ENCODE results near the gene TLE5. TPM values are rescaled to one million over a fixed set of nuclear protein-coding genes. Genes with fewer than 3 reads are reported as not detected.
A peak's percentile ranks its signal among the peaks of the same experiment; 100 is the strongest.

Gene TLE5
- total RNA-seq, 3 donors from 2014 or later (not counting 1 experiment from before 2014, with no cell fraction given), result 943 to 1,012 (median 968) TPM

- Mint-ChIP-seq H3K9me3 (no peaks in the 10 kb centered on the region), H3K27me3 (ENCODE audit: low read depth in 2 of 2) (no peaks in the 10 kb centered on the region), H3K4me3 (peak overlapping the region; percentile 86), H3K4me1 (peaks cover 13 to 57% of the 10 kb centered on the region in 2 donors), H3K36me3 (no peaks in the 10 kb centered on the region), H3K27ac (peak overlapping the region; percentile 80 to 85)
- Histone ChIP-seq H3K4me3 (ENCODE audit: low read length) (peak overlapping the region; percentile 40), H3K4me1 (ENCODE audit: control insufficient read depth, insufficient read depth, low read length) (peaks cover 58% of the 10 kb centered on the region), H3K27me3 (ENCODE audit: control insufficient read depth, insufficient read depth, low read length) (no peaks in the 10 kb centered on the region), H3K27ac (ENCODE audit: low read length) (peak overlapping the region; percentile 67), H3K9me3 (ENCODE audit: control insufficient read depth, insufficient read depth, low read length) (no peaks in the 10 kb centered on the region), H3K36me3 (ENCODE audit: control insufficient read depth, insufficient read depth, low read length) (peaks cover 41% of the 10 kb centered on the region)
- intact Hi-C loops (cut with micrococcal nuclease), result no loop called here
- ATAC-seq (peak in 1 of 3 donors; percentile 1), DNase-seq (no peak)
- no peak for TF ChIP-seq CTCF (IDR thresholded peaks at IDR 0.05)
- 9% methylated on average over 3 of the region's 4 CpGs for WGBS (ENCODE audit: insufficient coverage)
These were observed 1.5 kb downstream of the TLE5 start for GRCh38 chr19:3060857-3061181.

GRCh38 chr19:3059653-3060052 is 2.6 kb downstream of the TLE5 start:
- no peaks in the 10 kb centered on the region for H3K9me3 ChIP-seq (ENCODE audit: control insufficient read depth, insufficient read depth, low read length)
- Mint-ChIP-seq H3K9me3 (no peaks in the 10 kb centered on the region), H3K36me3 (no peaks in the 10 kb centered on the region), H3K27ac (peak overlapping the region; percentile 80 to 85), H3K4me1 (peaks cover 17 to 65% of the 10 kb centered on the region in 2 donors), H3K27me3 (ENCODE audit: low read depth in 2 of 2) (no peaks in the 10 kb centered on the region), H3K4me3 (peak overlapping the region; percentile 86)
- WGBS (ENCODE audit: insufficient coverage), result 82% methylated on average over 16 of the region's 16 CpGs
- H3K4me1 ChIP-seq (ENCODE audit: control insufficient read depth, insufficient read depth, low read length), result peaks cover 51% of the 10 kb centered on the region
- ATAC-seq, result no peak
- H3K4me3 ChIP-seq (ENCODE audit: low read length), result no peak overlapping the region
- H3K27me3 ChIP-seq (ENCODE audit: control insufficient read depth, insufficient read depth, low read length), result no peaks in the 10 kb centered on the region
- no peak for TF ChIP-seq CTCF (IDR thresholded peaks at IDR 0.05)
- intact Hi-C loops (cut with micrococcal nuclease), result no loop called here
- H3K27ac ChIP-seq (ENCODE audit: low read length), result peak overlapping the region; percentile 32
- H3K36me3 ChIP-seq (ENCODE audit: control insufficient read depth, insufficient read depth, low read length), result peaks cover 52% of the 10 kb centered on the region
- peak in 1 of 2 donors; percentile 34 for DNase-seq

GRCh38 chr19:3058821-3059314 is 3.4 kb downstream of the TLE5 start:
- no peaks in the 10 kb centered on the region for H3K9me3 ChIP-seq (ENCODE audit: control insufficient read depth, insufficient read depth, low read length)
- no peaks in the 10 kb centered on the region for H3K27me3 ChIP-seq (ENCODE audit: control insufficient read depth, insufficient read depth, low read length)
- peaks cover 18 to 66% of the 10 kb centered on the region in 2 donors for H3K4me1 Mint-ChIP-seq
- H3K36me3 ChIP-seq (ENCODE audit: control insufficient read depth, insufficient read depth, low read length), result peaks cover 60% of the 10 kb centered on the region
- H3K36me3 Mint-ChIP-seq, result no peaks in the 10 kb centered on the region
- H3K4me1 ChIP-seq (ENCODE audit: control insufficient read depth, insufficient read depth, low read length), result peaks cover 47% of the 10 kb centered on the region
- intact Hi-C loops (cut with micrococcal nuclease), result no loop called here
- H3K27ac Mint-ChIP-seq, result peak overlapping the region; percentile 51 to 70
- ATAC-seq, result no peak
- DNase-seq, result no peak
- no peak for TF ChIP-seq CTCF (IDR thresholded peaks at IDR 0.05)
- WGBS (ENCODE audit: insufficient coverage), result 92% methylated on average over 9 of the region's 10 CpGs
- H3K27me3 Mint-ChIP-seq (ENCODE audit: low read depth in 2 of 2), result no peaks in the 10 kb centered on the region
- H3K4me3 Mint-ChIP-seq, result no peak overlapping the region
- H3K27ac ChIP-seq (ENCODE audit: low read length), result no peak overlapping the region
- no peaks in the 10 kb centered on the region for H3K9me3 Mint-ChIP-seq
- H3K4me3 ChIP-seq (ENCODE audit: low read length), result no peak overlapping the region

Data from natural killer cell (primary cell).